K562 (cell line): ENCODE results near the gene RNF113A. TPM values are rescaled to one million over a fixed set of nuclear protein-coding genes. Genes with fewer than 3 reads are reported as not detected.
"Not testable (repeated sequence)": the region's sequence is repeated elsewhere in the genome, so short reads cannot be mapped to it uniquely, and the experiment has no call there.

Experiments used
- ATAC-seq: fragments of 200-7000 bp; cut with Tn5 transposase; 3 replicates; pipeline ENCODE4 v1.9.1; 2020; ENCODE audit warnings: moderate library complexity
- BruUV-seq: library from RNA; stranded (reverse); fragments of 400-500 nt; replicated peaks from 2 replicates; lab custom pipeline; 2021; lab: Mats Ljungman, UMichigan
- CTCF ChIA-PET: fragments of 300-600 bp; formaldehyde crosslinking; extraction: SDS; loops from one replicate; lab custom pipeline; 2021; ENCODE audit warnings: low intra/inter-chr PET ratio; lab: Yijun Ruan, JAX
- POLR2A ChIA-PET: fragments of 300-600, 350-650 bp; sonication (Branson Sonifier 250); formaldehyde crosslinking; extraction: SDS; loops from one replicate; lab custom pipeline; 2021; ENCODE audit warnings: antibody characterized with exemption, inconsistent platforms; lab: Yijun Ruan, JAX
- DNase-seq, 4 experiments: peaks; one replicate each; pipeline versions ENCODE4 v3.0.0 to v3.0.0-alpha.2; 2011 to 2018; ENCODE audit warnings: low spot score in 3 of 4, mixed read lengths in 3 of 4; ENCODE audit errors: extremely low read depth in 1 of 4
- FAIRE-seq: peaks from 2 replicates; lab custom pipeline; 2011; peaks lifted over from hg19 to GRCh38; lab: Jason Lieb, UNC
- H2AFZ ChIP-seq: 2 replicates; pipeline ENCODE4 v1.6.0; 2011; ENCODE audit warnings: low read depth, low read length, control low read depth, inconsistent platforms
- H3K27ac ChIP-seq: fragments of 200-600 bp; 3 replicates; pipeline ENCODE4 v1.8.0; 2011; ENCODE audit warnings: low read depth, mild to moderate bottlenecking, control low read depth, inconsistent platforms, low read length, moderate library complexity, mixed read lengths; ENCODE audit errors: extremely low read depth
- H3K27me3 ChIP-seq, 2 experiments: fragments of 300-600 bp in 1 of 2; 2 replicates in 1 of 2; 3 replicates in 1 of 2; pipeline versions ENCODE4 v1.6.0 to v1.8.0; 2011; ENCODE audit warnings: inconsistent platforms in 2 of 2, low read length in 2 of 2, mild to moderate bottlenecking in 1 of 2, mixed read lengths in 1 of 2, moderate library complexity in 1 of 2; ENCODE audit not compliant: control insufficient read depth in 2 of 2, insufficient read depth in 2 of 2
- H3K36me3 ChIP-seq: fragments of 300-600 bp; 3 replicates; pipeline ENCODE4 v1.8.0; 2011; ENCODE audit warnings: mild to moderate bottlenecking, low read length, inconsistent platforms; ENCODE audit not compliant: control insufficient read depth, insufficient read depth
- H3K4me1 ChIP-seq, 2 experiments: fragments of 200-600 bp in 1 of 2; replicated peaks in 1 of 2; 2 replicates in 1 of 2; 3 replicates in 1 of 2; pipeline versions ENCODE4 v1.5.1 to v1.8.0; 2011; ENCODE audit warnings: inconsistent platforms in 2 of 2, low read length in 2 of 2, mild to moderate bottlenecking in 1 of 2, mixed read lengths in 1 of 2, moderate library complexity in 1 of 2; ENCODE audit not compliant: control insufficient read depth in 2 of 2, insufficient read depth in 2 of 2
- H3K4me2 ChIP-seq: 2 replicates; pipeline ENCODE4 v1.6.1; 2011; ENCODE audit warnings: low read length, control low read depth, inconsistent platforms, mixed read lengths; ENCODE audit not compliant: insufficient read depth
- H3K4me3 ChIP-seq: fragments of 200-600 bp; sonication (generic), shearing (Covaris generic); 2 replicates; pipeline ENCODE4 v1.5.1; 2016; ENCODE audit warnings: control low read depth, inconsistent platforms
- H3K79me2 ChIP-seq: fragments of 200-600 bp; 3 replicates; pipeline ENCODE4 v1.8.0; 2011; ENCODE audit warnings: low read length, inconsistent platforms; ENCODE audit not compliant: control insufficient read depth, insufficient read depth
- H3K9ac ChIP-seq, 2 experiments: 2 replicates each; pipeline versions ENCODE4 v1.6.0 to v1.6.1; 2011; ENCODE audit warnings: low read depth in 2 of 2, low read length in 2 of 2, control low read depth in 1 of 2, inconsistent platforms in 1 of 2, mild to moderate bottlenecking in 1 of 2, mixed read lengths in 1 of 2; ENCODE audit not compliant: insufficient read depth in 1 of 2
- H3K9me1 ChIP-seq: one replicate; pipeline ENCODE4 v1.6.0; 2011; ENCODE audit warnings: inconsistent platforms, mild to moderate bottlenecking, low read length, moderate library complexity; ENCODE audit not compliant: control insufficient read depth, insufficient read depth
- H3K9me3 ChIP-seq: replicated peaks from 2 replicates; pipeline ENCODE4 v1.5.1; 2011; ENCODE audit warnings: low read depth, low read length, inconsistent platforms; ENCODE audit not compliant: control insufficient read depth, insufficient read depth
- H4K20me1 ChIP-seq: replicated peaks from 2 replicates; pipeline ENCODE4 v1.6.1; 2011; ENCODE audit warnings: low read length, inconsistent platforms, mixed read lengths; ENCODE audit not compliant: control insufficient read depth, insufficient read depth
- CBFA2T3 ChIP-seq: fragments of 450-650 bp; IDR thresholded peaks from 2 replicates; pipeline ENCODE4 v1.6.1; 2017
- SOX6 ChIP-seq: fragments of 450-650 bp; IDR thresholded peaks from 2 replicates; pipeline ENCODE4 v1.6.1; 2014; ENCODE audit warnings: mild to moderate bottlenecking
- TCF3 ChIP-seq: sonication (generic); formaldehyde crosslinking; IDR thresholded peaks from 2 replicates; pipeline ENCODE4 v1.4.0; 2020; ENCODE audit warnings: mild to moderate bottlenecking, missing genetic modification reagents
- WGBS: fragments of 100-300 bp; shearing (Covaris generic); methylation state at CpG from one replicate; pipeline ENCODE4 v1.1.6; 2016; ENCODE audit warnings: low coverage, mixed read lengths; ENCODE audit not compliant: insufficient coverage; ENCODE audit errors: missing lambda C conversion rate; 5-methylcytosine and 5-hydroxymethylcytosine counted together
- in situ Hi-C: fragments of 300-500 bp; cut with MboI; formaldehyde crosslinking; loops from 4 replicates; pipeline ENCODE4 v1.15.0; 2018; ENCODE audit warnings: inconsistent platforms, mixed read lengths
- intact Hi-C: fragments of 100-400 bp; cut with micrococcal nuclease; formaldehyde crosslinking; loops from 2 replicates; pipeline ENCODE4 v1.14.2; 2022
- polyA plus RNA-seq, 8 experiments: library from polyadenylated mRNA; depleted of rRNA in 4 of 8; stranded (reverse) in 5 of 8; unstranded in 3 of 8; fragments of >200 nt; fragmentation: Nextera tagmentation in 2 of 8; fragmentation: Illumina TruSeq in 1 of 8; extraction: Ambion mirVana in 2 of 8; extraction: Trizol in 1 of 8; gene quantifications; 2 replicates each; pipeline versions ENCODE4 v1.2.1 to v1.2.3, GENCODE V29; 2011 to 2014; ENCODE audit warnings: inconsistent platforms in 1 of 8, missing spikeins in 1 of 8
- total RNA-seq, 7 experiments: library from RNA; depleted of rRNA in 6 of 7; stranded (reverse); fragments of >200 nt in 6 of 7; fragmentation: Illumina TruSeq in 2 of 7; extraction: Trizol in 2 of 7; gene quantifications; 2 replicates each; pipeline versions ENCODE4 v1.2.1 to v1.2.3, GENCODE V29; 2011 to 2021; ENCODE audit warnings: low replicate concordance in 1 of 7

Gene RNF113A
- total and polyA plus RNA-seq, 9 of the 15 experiments (the other 6 are each of a cell fraction or from before 2014, with no cell fraction given) = 21.2 to 38.4 (median 28.1) TPM

DNA sequence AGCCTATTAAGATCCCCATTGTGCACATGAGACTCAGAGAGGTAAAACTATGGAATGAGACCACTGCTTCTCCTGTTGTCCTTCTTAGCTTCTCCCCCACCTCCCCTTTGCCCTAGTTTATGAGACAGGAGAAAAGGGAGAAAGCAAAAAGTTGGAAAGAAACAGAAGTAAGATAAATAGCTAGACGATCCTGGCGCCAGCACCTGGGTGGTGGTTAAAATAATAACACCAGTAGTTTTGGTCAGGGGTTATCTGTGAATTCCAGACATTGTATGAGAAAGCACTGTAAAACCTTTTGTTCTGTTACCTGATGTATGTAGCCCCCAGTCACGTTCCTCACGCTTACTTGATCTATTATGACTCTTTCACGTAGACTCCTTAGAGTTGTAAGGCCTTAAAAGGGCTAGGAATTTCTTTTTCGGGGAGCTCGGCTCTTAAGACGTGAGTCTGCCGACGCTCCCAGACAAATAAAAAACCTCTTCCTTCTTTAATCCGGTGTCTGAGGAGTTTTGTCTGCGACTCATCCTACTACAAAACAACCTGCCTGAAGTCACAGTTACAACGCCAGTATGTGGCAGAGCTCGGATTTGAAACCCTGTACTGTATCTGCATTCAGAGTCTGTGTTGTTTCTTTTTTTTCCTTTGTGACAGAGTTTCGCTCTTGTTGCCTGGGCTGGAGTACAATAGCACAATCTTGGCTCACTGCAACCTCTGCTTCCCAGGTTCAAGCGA lies 20.6 kb upstream of the RNF113A start:
- in situ Hi-C loops, FAIRE-seq: not testable (repeated sequence)
- 31% methylated on average over 14 of the region's 16 CpGs for WGBS

DNA sequence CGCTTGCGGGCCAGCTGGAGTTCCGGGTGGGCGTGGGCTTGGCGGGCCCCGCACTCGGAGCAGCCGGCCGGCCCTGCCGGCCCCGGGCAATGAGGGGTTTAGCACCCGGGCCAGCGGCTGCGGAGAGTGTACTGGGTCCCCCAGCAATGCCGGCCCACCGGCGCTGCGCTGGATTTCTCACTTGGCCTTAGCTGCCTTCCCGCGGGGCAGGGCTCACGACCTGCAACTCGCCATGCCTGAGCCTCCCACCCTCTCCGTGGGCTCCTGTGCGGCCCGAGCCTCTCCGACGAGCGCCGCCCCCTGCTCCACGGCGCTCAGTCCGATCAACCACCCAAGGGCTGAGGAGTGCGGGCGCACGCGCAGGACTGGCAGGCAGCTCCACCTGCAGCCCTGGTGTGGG lies 19.1 kb upstream of the RNF113A start:
- H2AFZ ChIP-seq, H3K27ac ChIP-seq, H3K27me3 ChIP-seq, H3K79me2 ChIP-seq, in situ Hi-C loops, H3K4me3 ChIP-seq, CTCF ChIA-PET, H3K9me3 ChIP-seq, H3K9me1 ChIP-seq, H3K4me2 ChIP-seq, H3K4me1 ChIP-seq, FAIRE-seq, intact Hi-C loops, H4K20me1 ChIP-seq, DNase-seq, H3K9ac ChIP-seq, H3K36me3 ChIP-seq, BruUV-seq, ATAC-seq: not testable (repeated sequence)
- 95% methylated on average over 4 of the region's 36 CpGs for WGBS
- POLR2A ChIA-PET = interaction anchor here (0.6 kb wide), 1 partner anchor 10 kb away, joined by 3 read pairs; no protein-coding TSS in a partner anchor

More for the DNA sequence above, 20.6 kb upstream of the RNF113A start:
- H2AFZ ChIP-seq = peak overlapping the region; percentile 65; the same call in 1 of the 2 replicates
- TF ChIP-seq SOX6 = peak; percentile 34; the same call in 1 of the 2 replicates
- TF ChIP-seq TCF3 = peak; percentile 18; the same call in 1 of the 2 replicates
- peak; percentile 45 for TF ChIP-seq CBFA2T3
- TF ChIP-seq, all 486 proteins: peak for 3; not testable (repeated sequence) for 483
- intact Hi-C loops, ATAC-seq, H3K79me2 ChIP-seq, H3K4me3 ChIP-seq, H3K27ac ChIP-seq, H3K27me3 ChIP-seq, H3K4me2 ChIP-seq, H3K9me3 ChIP-seq, CTCF ChIA-PET, H3K36me3 ChIP-seq, H3K9me1 ChIP-seq, BruUV-seq, H3K4me1 ChIP-seq, H4K20me1 ChIP-seq, H3K9ac ChIP-seq: not testable (repeated sequence)
- DNase-seq = peak in 1 of 4 experiments; percentile 11
- POLR2A ChIA-PET = interaction anchor here (0.6 to 1.2 kb wide), 5 partner anchors 9 to 101 kb away, joined by 3 to 5 read pairs (median 4); partner anchors contain the start of gene RPL39
